ENCODE data around the gene CERS6. TPM values are rescaled to one million over a fixed set of nuclear protein-coding genes. Genes with fewer than 3 reads are reported as not detected.
A peak's percentile ranks its signal among the peaks of the same experiment; 100 is the strongest.
"Not testable (repeated sequence)": the region's sequence is repeated elsewhere in the genome, so short reads cannot be mapped to it uniquely, and the experiment has no call there.

The CERS6 gene
- polyA plus RNA-seq, 1 donor, result 43.8 TPM

DNA sequence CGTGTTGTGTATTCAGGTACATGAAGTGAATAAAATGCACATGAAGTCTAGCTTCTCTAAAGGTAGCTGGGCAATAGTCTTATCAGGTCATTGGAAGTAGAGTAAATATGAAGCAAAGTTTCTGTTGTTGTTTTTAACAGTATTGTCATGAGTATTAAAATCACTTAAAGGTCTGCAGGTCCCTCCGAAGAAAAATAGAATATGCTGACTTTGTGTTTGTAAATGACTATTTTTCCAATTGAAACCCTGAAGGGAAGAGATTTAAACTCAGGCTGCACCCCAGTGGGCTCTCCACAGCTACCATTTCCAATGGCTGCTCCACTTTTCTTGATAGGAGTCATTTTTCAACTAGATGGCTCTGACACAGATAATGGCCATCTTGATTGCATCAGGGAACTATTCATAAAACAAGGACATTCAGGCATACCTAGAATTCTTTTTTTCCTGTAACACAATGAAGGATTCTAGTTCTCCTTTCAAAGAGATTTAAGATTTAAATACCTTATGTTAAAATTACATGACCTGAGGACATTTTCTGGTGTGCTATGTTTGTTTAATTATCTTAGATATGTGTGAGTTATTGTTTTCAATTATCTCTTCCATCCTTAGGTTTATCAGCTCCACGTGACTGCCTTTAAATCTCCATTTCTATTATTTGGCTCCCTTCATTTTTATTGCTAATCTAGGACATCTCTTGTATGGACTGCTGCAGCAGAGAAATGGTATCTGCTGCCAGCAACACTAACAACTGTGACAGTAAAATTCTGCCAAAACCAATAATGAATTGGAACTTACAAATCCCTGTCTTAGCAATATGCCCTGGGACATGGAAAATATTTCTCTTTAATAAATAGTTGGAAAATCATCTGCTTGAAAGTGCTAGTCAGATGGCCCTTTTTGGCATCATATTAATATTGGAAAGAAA lies 197.2 kb downstream of the CERS6 start:
- WGBS (ENCODE audit: insufficient coverage, low lambda C conversion rate), result 67% methylated on average over 2 of the region's 3 CpGs
- Histone ChIP-seq H3K36me3 (ENCODE audit: control insufficient read depth, insufficient read depth, low read length) (no peaks in the 10 kb centered on the region), H3K4me3 (ENCODE audit: low read length) (no peak overlapping the region), H3K27me3 (ENCODE audit: control insufficient read depth, insufficient read depth, low read length) (no peaks in the 10 kb centered on the region), H3K9me3 (ENCODE audit: control insufficient read depth, low read depth, low read length) (peaks cover 3% of the 10 kb centered on the region), H3K4me1 (ENCODE audit: control insufficient read depth, insufficient read depth, low read length) (peaks cover 26% of the 10 kb centered on the region), H3K27ac (ENCODE audit: low read length) (no peak overlapping the region)
- no peak for DNase-seq

- WGBS (ENCODE audit: insufficient coverage, low lambda C conversion rate), result 29% methylated on average over 1 of the region's 1 CpG
- DNase-seq, result peak; percentile 32 to 75
- H3K36me3 ChIP-seq (ENCODE audit: control insufficient read depth, insufficient read depth, low read length), result no peaks in the 10 kb centered on the region
These were observed 198.6 kb downstream of the CERS6 start for GRCh38 chr2:168654705-168655104.

GRCh38 chr2:168655207-168655606 lies 199.1 kb downstream of the CERS6 start:
- peaks cover 26% of the 10 kb centered on the region for H3K4me1 ChIP-seq (ENCODE audit: control insufficient read depth, insufficient read depth, low read length)
- peak overlapping the region; percentile 67 for H3K27ac ChIP-seq (ENCODE audit: low read length)
- WGBS (ENCODE audit: insufficient coverage, low lambda C conversion rate), result no CpG with 5 or more reads among the region's 1 CpG

More at GRCh38 chr2:168654705-168655104, 198.6 kb downstream of the CERS6 start:
- Histone ChIP-seq H3K9me3 (ENCODE audit: control insufficient read depth, low read depth, low read length) (peaks cover 3% of the 10 kb centered on the region), H3K27ac (ENCODE audit: low read length) (peak overlapping the region; percentile 67), H3K4me3 (ENCODE audit: low read length) (no peak overlapping the region), H3K4me1 (ENCODE audit: control insufficient read depth, insufficient read depth, low read length) (peaks cover 26% of the 10 kb centered on the region), H3K27me3 (ENCODE audit: control insufficient read depth, insufficient read depth, low read length) (no peaks in the 10 kb centered on the region)

DNA sequence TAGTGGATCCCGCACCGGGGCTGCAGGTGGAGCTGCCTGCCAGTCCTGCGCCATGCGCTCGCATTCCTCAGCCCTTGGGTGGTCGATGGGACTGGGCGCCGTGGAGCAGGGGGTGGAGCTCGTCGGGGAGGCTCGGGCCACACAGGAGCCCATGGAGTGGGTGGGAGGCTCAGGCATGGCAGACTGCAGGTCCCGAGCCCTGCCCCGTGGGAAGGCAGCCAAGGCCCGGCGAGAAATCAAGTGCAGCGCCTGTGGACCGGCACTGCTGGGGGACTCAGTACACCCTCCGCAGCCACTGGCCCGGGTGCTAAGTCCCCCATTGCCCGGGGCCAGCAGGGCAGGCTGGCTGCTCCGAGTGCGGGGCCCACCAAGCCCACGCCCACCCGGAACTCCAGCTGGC lies 201.3 kb downstream of the CERS6 start:
- H3K9me3 ChIP-seq (ENCODE audit: control insufficient read depth, low read depth, low read length); H3K4me3 ChIP-seq (ENCODE audit: low read length); H3K27me3 ChIP-seq (ENCODE audit: control insufficient read depth, insufficient read depth, low read length); H3K27ac ChIP-seq (ENCODE audit: low read length); DNase-seq; H3K36me3 ChIP-seq (ENCODE audit: control insufficient read depth, insufficient read depth, low read length): not testable (repeated sequence)
- H3K4me1 ChIP-seq (ENCODE audit: control insufficient read depth, insufficient read depth, low read length), result peaks cover 23% of the 10 kb centered on the region
- no CpG with 5 or more reads among the region's 24 CpGs for WGBS (ENCODE audit: insufficient coverage, low lambda C conversion rate)

More at GRCh38 chr2:168655207-168655606, 199.1 kb downstream of the CERS6 start:
- Histone ChIP-seq H3K36me3 (ENCODE audit: control insufficient read depth, insufficient read depth, low read length) (no peaks in the 10 kb centered on the region), H3K4me3 (ENCODE audit: low read length) (no peak overlapping the region), H3K9me3 (ENCODE audit: control insufficient read depth, low read depth, low read length) (peaks cover 3% of the 10 kb centered on the region), H3K27me3 (ENCODE audit: control insufficient read depth, insufficient read depth, low read length) (no peaks in the 10 kb centered on the region)
- no peak for DNase-seq

- 100% methylated on average over 1 of the region's 4 CpGs for WGBS (ENCODE audit: insufficient coverage, low lambda C conversion rate)
- Histone ChIP-seq H3K36me3 (ENCODE audit: control insufficient read depth, insufficient read depth, low read length) (no peaks in the 10 kb centered on the region), H3K4me1 (ENCODE audit: control insufficient read depth, insufficient read depth, low read length) (peaks cover 17% of the 10 kb centered on the region), H3K27ac (ENCODE audit: low read length) (no peak overlapping the region), H3K4me3 (ENCODE audit: low read length) (no peak overlapping the region), H3K27me3 (ENCODE audit: control insufficient read depth, insufficient read depth, low read length) (no peaks in the 10 kb centered on the region), H3K9me3 (ENCODE audit: control insufficient read depth, low read depth, low read length) (peaks cover 3% of the 10 kb centered on the region)
- no peak for DNase-seq
These were observed 202.6 kb downstream of the CERS6 start for GRCh38 chr2:168658706-168659105.

GRCh38 chr2:168660870-168661862 lies 205.1 kb downstream of the CERS6 start:
- Histone ChIP-seq H3K27me3 (ENCODE audit: control insufficient read depth, insufficient read depth, low read length) (no peaks in the 10 kb centered on the region), H3K4me1 (ENCODE audit: control insufficient read depth, insufficient read depth, low read length) (no peaks in the 10 kb centered on the region), H3K4me3 (ENCODE audit: low read length) (no peak overlapping the region), H3K36me3 (ENCODE audit: control insufficient read depth, insufficient read depth, low read length) (peaks cover 2% of the 10 kb centered on the region), H3K27ac (ENCODE audit: low read length) (no peak overlapping the region), H3K9me3 (ENCODE audit: control insufficient read depth, low read depth, low read length) (no peaks in the 10 kb centered on the region)
- no peak for DNase-seq
- WGBS (ENCODE audit: insufficient coverage, low lambda C conversion rate), result 67% methylated on average over 4 of the region's 9 CpGs

GRCh38 chr2:168661863-168662256 lies 205.8 kb downstream of the CERS6 start:
- no CpG with 5 or more reads among the region's 3 CpGs for WGBS (ENCODE audit: insufficient coverage, low lambda C conversion rate)

DNA sequence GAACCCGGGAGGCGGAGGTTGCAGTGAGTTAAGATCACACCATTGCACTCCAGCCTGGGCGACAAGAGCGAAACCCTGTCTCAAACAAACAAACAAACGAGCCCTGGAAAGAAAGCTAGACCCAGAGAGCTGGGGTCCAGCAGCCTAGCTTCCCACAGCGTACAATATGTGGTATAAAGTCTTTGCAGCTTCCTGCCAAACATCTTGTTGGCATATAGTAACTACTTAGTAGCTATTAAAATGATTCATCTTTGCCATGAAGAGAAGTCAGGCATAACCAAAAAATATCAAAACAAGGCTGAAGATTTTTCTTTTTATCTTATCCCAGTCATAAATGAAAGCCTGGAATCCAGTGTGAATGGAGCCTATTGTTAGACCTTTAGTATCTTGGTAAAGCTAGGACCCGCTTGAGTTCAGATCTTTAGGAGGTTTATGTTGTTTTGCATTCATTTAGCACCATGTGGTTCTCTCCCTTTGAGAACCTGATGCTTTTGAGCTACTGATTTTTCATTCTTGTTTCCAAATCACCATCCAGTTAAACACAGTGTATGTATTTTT lies 206.7 kb downstream of the CERS6 start:
- H3K9me3 ChIP-seq (ENCODE audit: control insufficient read depth, low read depth, low read length), result no peaks in the 10 kb centered on the region
- no peaks in the 10 kb centered on the region for H3K27me3 ChIP-seq (ENCODE audit: control insufficient read depth, insufficient read depth, low read length)
- H3K4me1 ChIP-seq (ENCODE audit: control insufficient read depth, insufficient read depth, low read length), result no peaks in the 10 kb centered on the region
- H3K4me3 ChIP-seq (ENCODE audit: low read length), result no peak overlapping the region
- WGBS (ENCODE audit: insufficient coverage, low lambda C conversion rate), result no CpG with 5 or more reads among the region's 7 CpGs
- H3K36me3 ChIP-seq (ENCODE audit: control insufficient read depth, insufficient read depth, low read length), result peaks cover 2% of the 10 kb centered on the region
- no peak for DNase-seq
- H3K27ac ChIP-seq (ENCODE audit: low read length), result no peak overlapping the region

More at GRCh38 chr2:168661863-168662256, 205.8 kb downstream of the CERS6 start:
- H3K27ac ChIP-seq (ENCODE audit: low read length), result no peak overlapping the region
- no peaks in the 10 kb centered on the region for H3K9me3 ChIP-seq (ENCODE audit: control insufficient read depth, low read depth, low read length)
- H3K36me3 ChIP-seq (ENCODE audit: control insufficient read depth, insufficient read depth, low read length), result peaks cover 2% of the 10 kb centered on the region
- no peak overlapping the region for H3K4me3 ChIP-seq (ENCODE audit: low read length)
- no peaks in the 10 kb centered on the region for H3K27me3 ChIP-seq (ENCODE audit: control insufficient read depth, insufficient read depth, low read length)
- H3K4me1 ChIP-seq (ENCODE audit: control insufficient read depth, insufficient read depth, low read length), result no peaks in the 10 kb centered on the region
- DNase-seq, result no peak

DNA sequence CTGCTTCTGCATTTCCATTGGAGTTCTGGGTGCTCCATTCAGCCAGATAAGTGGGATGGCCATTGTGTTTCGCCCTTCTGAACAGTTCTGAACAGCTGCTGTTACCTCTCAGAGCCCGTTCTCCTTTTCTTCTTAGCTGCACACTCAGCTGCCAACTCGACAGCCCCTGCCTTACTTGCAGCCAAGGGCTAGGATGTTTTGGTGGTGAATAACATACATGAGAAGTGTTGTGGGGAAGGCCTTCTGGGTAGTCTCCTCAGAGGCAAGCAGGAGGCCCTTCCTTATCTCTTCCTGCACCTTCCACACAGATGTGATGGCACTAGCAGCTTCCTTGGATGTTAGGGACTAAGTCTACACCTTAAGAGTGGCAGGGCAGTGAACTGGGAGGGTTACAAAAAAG lies 207.9 kb downstream of the CERS6 start:
- H3K27me3 ChIP-seq (ENCODE audit: control insufficient read depth, insufficient read depth, low read length), result no peaks in the 10 kb centered on the region
- 100% methylated on average over 2 of the region's 3 CpGs for WGBS (ENCODE audit: insufficient coverage, low lambda C conversion rate)
- H3K9me3 ChIP-seq (ENCODE audit: control insufficient read depth, low read depth, low read length), result no peaks in the 10 kb centered on the region
- H3K36me3 ChIP-seq (ENCODE audit: control insufficient read depth, insufficient read depth, low read length), result peaks cover 2% of the 10 kb centered on the region
- H3K4me1 ChIP-seq (ENCODE audit: control insufficient read depth, insufficient read depth, low read length), result no peaks in the 10 kb centered on the region
- DNase-seq, result no peak
- H3K4me3 ChIP-seq (ENCODE audit: low read length), result no peak overlapping the region
- no peak overlapping the region for H3K27ac ChIP-seq (ENCODE audit: low read length)

- not testable (repeated sequence) for DNase-seq; H3K27me3 ChIP-seq (ENCODE audit: control insufficient read depth, insufficient read depth, low read length); H3K36me3 ChIP-seq (ENCODE audit: control insufficient read depth, insufficient read depth, low read length); H3K4me1 ChIP-seq (ENCODE audit: control insufficient read depth, insufficient read depth, low read length); H3K27ac ChIP-seq (ENCODE audit: low read length); H3K9me3 ChIP-seq (ENCODE audit: control insufficient read depth, low read depth, low read length); H3K4me3 ChIP-seq (ENCODE audit: low read length)
- WGBS (ENCODE audit: insufficient coverage, low lambda C conversion rate), result no CpG with 5 or more reads among the region's 3 CpGs
These were observed 208.6 kb downstream of the CERS6 start for GRCh38 chr2:168664715-168665114.

All from large intestine (tissue), 3 donors.